HG02759 (cell line): ENCODE results near the gene ARHGAP19.
"Not testable (repeated sequence)": the region's sequence is repeated elsewhere in the genome, so short reads cannot be mapped to it uniquely, and the experiment has no call there.

ENCODE experiments used
- ATAC-seq: cut with Tn5 transposase; IDR thresholded peaks from one replicate; pipeline ENCODE4 v1.9.1; 2021; ENCODE audit warnings: mild to moderate bottlenecking, moderate library complexity; ENCODE audit not compliant: unreplicated experiment

The ARHGAP19 gene

GRCh38 chr10:97290076-97290475, 2.4 kb downstream of the ARHGAP19 start:
- ATAC-seq, result not testable (repeated sequence)

GRCh38 chr10:97280783-97281182, 11.7 kb downstream of the ARHGAP19 start:
- ATAC-seq, result no peak

- no peak for ATAC-seq
Observed at GRCh38 chr10:97279121-97279815, 13.2 kb downstream of the ARHGAP19 start.

- ATAC-seq, result no peak
Observed at GRCh38 chr10:97278491-97278989, 13.9 kb downstream of the ARHGAP19 start.

GRCh38 chr10:97277551-97277950, 14.9 kb downstream of the ARHGAP19 start:
- no peak for ATAC-seq

GRCh38 chr10:97274828-97275227, 17.6 kb downstream of the ARHGAP19 start:
- no peak for ATAC-seq

- no peak for ATAC-seq
Observed at GRCh38 chr10:97273700-97274099, 18.7 kb downstream of the ARHGAP19 start.

GRCh38 chr10:97270523-97271154, 21.8 kb downstream of the ARHGAP19 start:
- ATAC-seq, result no peak

GRCh38 chr10:97267671-97268070, 24.8 kb downstream of the ARHGAP19 start:
- ATAC-seq, result no peak

- ATAC-seq, result not testable (repeated sequence)
Observed at GRCh38 chr10:97265095-97265494, 27.3 kb downstream of the ARHGAP19 start.

- ATAC-seq, result no peak
Observed at GRCh38 chr10:97263971-97264370, 28.5 kb downstream of the ARHGAP19 start.

GRCh38 chr10:97261656-97262055, 30.8 kb downstream of the ARHGAP19 start:
- no peak for ATAC-seq

- ATAC-seq, result no peak
Observed at GRCh38 chr10:97261183-97261582, 31.3 kb downstream of the ARHGAP19 start.

GRCh38 chr10:97259119-97259518, 33.3 kb downstream of the ARHGAP19 start:
- no peak for ATAC-seq

- ATAC-seq, result no peak
Observed at GRCh38 chr10:97256356-97256755, 36.1 kb downstream of the ARHGAP19 start.

GRCh38 chr10:97255512-97256293, 36.7 kb downstream of the ARHGAP19 start:
- ATAC-seq, result no peak

GRCh38 chr10:97254694-97255093, 37.7 kb downstream of the ARHGAP19 start:
- no peak for ATAC-seq

GRCh38 chr10:97250952-97251351, 41.5 kb downstream of the ARHGAP19 start:
- no peak for ATAC-seq

GRCh38 chr10:97243836-97244235, 48.6 kb downstream of the ARHGAP19 start:
- ATAC-seq, result no peak

- ATAC-seq, result no peak
Observed at GRCh38 chr10:97238855-97239254, 53.6 kb downstream of the ARHGAP19 start.

- no peak for ATAC-seq
Observed at GRCh38 chr10:97235353-97235752, 57.1 kb downstream of the ARHGAP19 start.

GRCh38 chr10:97234400-97234799, 58.0 kb downstream of the ARHGAP19 start:
- no peak for ATAC-seq
